Measurements from ENCODE around the gene YAE1.

Gene YAE1

GRCh38 chr7:39609113-39609934, 43.1 kb downstream of the YAE1 start:
- DNase-seq: no peak

GRCh38 chr7:39609935-39610263, 43.7 kb downstream of the YAE1 start:
- DNase-seq: no peak

- DNase-seq: no peak
These were observed 47.4 kb downstream of the YAE1 start for GRCh38 chr7:39613577-39613976.

- DNase-seq: no peak
These were observed 48.1 kb downstream of the YAE1 start for GRCh38 chr7:39614299-39614698.

GRCh38 chr7:39615350-39615975, 49.3 kb downstream of the YAE1 start:
- DNase-seq: no peak

- no peak for DNase-seq
These were observed 49.9 kb downstream of the YAE1 start for GRCh38 chr7:39616138-39616537.

- no peak for DNase-seq
These were observed 50.8 kb downstream of the YAE1 start for GRCh38 chr7:39617005-39617404.

- no peak for DNase-seq
These were observed 52.7 kb downstream of the YAE1 start for GRCh38 chr7:39618868-39619267.

GRCh38 chr7:39620486-39620885, 54.3 kb downstream of the YAE1 start:
- DNase-seq: no peak

GRCh38 chr7:39621261-39621660, 55.1 kb downstream of the YAE1 start:
- DNase-seq: no peak

- DNase-seq: no peak
These were observed 55.7 kb downstream of the YAE1 start for GRCh38 chr7:39621784-39622411.
